GM20431 (cell line): Measurements from ENCODE around the gene COG4.

ENCODE experiments used
- in situ Hi-C: fragments of 300-500 bp; cut with MseI, MboI; formaldehyde crosslinking; loops from one replicate; pipeline ENCODE4 v1.15.0; 2020; ENCODE audit warnings: low sequenced_read_pairs; ENCODE audit not compliant: unreplicated experiment

Gene COG4

DNA sequence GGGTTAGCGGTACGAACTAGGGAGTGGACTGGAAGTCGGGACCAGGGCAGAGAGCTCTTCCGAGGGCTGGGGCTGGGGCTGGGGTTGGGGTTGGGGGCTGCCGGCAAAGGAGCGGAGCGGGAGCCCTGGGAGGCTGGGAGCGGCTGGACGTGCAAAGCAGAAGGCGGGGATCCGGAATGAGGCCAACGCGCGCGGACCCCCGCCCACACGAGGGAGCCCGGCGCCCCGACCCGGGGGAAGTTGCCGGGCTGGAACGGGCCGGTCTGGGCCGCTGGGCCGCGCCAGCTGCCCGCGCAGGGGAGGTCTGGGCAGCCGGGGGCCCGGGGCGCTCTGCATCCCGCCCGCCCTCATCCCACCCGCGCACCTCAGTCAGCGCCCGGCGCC lies 84.8 kb downstream of the COG4 start:
- in situ Hi-C loops = no loop called here

DNA sequence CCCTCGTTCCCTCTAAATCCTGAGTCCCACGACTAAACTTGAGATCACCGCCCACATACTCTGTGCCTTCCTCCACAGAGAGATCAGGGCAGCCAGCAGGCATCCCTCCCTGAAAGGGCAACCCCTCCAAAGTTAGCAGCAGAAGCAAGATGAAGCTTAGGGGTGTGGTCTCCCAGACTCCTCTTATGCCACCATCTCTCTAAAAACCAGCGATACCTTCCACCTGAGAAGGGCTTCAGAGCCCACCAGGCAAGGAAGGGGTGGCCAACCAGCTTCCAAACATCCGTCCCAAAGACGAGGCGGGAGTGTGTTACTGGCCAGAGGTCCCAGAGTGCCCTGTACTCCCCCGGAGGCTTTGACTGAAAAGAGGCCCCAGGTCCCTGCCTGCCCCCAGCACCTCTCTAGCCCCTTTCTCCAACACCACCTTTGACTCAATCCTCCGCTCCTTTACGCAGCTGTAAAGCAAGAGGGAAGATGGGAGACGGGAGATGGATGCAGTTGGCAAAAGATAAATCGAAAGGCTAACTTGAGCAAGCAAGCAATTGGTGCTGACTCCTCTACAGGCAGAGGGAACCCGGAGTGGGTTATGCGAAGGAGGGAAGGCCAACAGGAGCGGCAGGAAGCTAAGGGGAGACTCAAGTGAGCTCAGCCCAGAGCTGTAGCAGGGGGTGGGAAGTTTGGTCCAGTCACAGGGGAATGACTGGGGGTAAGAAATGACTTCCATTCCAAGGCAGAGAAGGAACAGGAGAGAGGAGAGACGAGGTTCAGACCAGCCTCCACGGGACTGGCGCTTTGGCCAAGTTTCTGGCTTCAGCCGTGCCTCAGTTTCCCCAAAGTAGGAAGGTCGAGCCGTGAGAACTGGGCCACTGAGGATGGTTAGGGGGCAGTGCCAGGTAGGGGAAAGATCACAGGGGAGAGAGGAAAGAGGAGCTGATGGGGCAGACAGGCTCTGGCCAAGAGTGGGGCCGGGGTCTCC lies 85.5 kb downstream of the COG4 start:
- in situ Hi-C loops = no loop called here

DNA sequence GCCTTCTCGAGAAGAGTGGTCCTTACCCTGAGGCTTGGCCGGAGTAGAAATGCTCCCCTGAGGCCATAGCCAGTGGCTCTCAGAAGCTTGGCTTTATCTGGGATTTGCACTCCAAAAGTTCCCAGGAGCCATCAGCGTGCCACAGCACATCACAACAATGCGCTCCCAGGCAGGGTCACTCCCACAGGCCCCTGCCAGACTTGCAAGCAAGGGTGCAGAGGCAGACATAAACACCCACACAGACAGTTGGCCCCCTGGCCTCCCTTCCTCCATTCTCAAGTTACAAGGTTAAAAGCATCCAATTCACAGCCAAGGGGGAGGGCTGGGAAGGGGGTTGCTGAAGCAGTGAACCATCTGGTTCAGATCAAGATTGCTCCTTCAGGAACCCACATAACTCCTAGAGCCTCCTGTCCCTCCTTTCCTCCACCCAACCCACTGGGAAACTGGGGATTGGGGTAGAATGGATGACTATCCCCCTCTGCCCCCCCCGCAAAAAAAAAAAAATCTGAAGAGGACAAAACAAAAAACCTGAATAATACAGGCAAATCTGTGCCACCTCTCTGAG lies 86.3 kb downstream of the COG4 start:
- in situ Hi-C loops = no loop called here

DNA sequence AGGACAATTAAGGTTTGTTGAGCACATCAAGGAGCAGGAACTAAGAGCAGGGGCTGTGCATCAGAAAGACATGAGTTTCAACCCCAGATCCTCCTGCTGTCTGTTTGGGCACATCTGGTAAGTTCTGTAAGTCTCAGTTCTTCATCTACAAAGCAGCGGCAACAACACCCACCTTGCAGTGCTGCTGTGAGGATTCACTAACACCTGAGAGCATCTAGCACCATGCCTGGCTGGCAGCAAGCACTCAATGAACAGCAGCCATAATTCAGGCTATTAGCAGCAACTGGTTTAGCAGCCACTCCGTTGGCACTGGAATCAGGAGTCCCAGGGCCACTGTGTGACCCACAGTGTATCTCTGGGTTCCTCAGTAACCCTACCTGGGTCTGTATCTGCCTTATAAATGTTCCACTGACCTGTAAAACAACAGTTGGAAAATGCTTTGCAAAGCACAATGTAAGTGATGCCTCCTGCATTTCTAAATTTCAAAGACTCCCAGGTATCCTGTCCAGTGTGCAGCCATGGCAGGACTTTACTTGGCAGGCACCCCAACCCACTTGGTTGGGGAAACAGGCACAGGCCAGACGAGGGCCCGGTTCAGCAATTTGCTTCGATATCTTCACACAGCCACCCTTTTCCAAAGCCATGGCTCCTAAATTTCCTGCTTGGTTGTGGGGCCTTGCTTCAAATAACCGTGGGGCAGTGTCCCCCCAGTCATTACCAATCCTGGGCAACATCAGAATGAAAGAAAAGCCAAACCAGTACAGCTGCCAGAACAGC lies 88.7 kb downstream of the COG4 start:
- in situ Hi-C loops = no loop called here

DNA sequence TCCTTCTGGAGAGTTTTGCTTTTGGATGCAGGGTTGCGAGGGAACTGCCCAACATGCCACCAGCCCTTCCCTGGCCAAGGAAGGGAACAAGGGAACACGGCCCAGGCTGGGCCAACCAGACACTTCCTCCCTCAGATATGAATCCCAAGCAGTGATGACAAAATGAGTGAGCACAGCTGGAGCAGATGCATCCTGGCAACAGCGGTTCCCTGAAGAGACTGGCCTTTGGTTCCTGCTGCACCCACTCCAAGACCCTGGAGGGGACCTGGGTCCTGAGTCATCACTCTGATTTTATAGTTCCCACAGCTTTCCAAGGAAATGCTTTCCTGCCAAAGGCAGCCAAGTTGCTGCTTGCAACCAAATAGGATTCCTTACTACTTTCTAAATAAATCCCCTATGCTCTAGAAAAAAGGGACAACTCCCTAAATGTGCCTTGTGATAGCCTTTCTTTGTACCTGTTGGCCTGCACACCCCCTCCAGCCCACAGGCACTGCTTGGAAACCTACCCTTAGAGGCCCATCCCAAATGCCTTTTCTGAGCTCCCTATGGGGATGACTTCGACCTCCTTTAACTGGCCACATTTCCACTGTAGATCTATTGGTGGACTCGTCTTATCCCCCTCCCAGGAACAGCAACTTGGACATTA lies 89.8 kb downstream of the COG4 start:
- in situ Hi-C loops = no loop called here

DNA sequence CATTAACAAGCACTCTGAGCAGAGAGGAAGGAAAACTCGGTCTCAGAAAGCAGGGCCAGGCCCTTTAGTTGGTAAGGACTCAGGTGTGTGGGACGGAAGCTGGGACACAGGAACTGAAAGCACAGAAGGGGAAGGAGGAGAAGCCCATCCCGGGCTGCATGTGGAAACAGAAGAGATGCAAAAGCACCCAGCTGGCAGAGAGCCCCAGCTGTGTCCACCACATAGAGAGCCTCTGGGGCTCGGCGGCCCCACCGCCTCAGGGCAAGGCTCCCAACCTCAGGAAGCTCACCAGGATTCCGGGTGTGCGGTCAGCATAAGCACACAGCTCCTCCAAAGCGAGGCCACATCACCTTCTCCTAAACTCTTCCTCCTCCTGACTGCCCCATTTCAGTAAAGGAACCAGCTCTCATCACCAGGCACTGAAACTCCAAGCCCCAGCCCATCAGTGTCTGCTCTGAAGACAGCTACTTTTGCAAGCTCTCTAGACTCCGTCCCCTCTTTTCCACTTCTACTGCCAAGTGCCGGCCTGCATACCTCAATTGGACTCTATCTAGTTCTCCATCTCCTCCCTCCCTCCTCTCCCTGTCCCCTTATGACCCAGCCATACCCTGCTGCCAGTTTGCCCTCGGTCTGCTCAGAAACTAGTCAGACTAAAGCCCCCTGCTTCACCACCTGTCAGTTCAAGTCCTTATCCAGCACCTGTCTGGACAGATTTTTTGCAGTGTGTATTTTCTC lies 90.5 kb downstream of the COG4 start:
- in situ Hi-C loops = no loop called here

DNA sequence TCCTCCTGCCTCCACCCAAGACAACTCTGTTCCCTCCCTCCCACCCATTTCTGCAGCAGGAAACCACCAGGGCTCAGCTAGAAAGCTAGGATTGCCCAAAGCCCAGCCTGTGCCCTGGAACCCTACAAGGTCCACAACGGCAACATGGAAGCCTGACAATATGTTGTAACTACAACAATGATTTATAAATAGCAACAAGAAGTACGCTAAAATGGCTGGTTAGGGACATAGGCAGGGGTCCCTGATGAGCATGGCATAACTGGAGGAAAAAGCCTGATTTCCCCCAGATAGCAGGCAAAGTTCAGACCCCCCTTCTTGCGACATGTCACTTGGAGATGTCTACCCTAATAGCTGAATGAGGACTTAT lies 91.0 kb downstream of the COG4 start:
- in situ Hi-C loops = no loop called here

DNA sequence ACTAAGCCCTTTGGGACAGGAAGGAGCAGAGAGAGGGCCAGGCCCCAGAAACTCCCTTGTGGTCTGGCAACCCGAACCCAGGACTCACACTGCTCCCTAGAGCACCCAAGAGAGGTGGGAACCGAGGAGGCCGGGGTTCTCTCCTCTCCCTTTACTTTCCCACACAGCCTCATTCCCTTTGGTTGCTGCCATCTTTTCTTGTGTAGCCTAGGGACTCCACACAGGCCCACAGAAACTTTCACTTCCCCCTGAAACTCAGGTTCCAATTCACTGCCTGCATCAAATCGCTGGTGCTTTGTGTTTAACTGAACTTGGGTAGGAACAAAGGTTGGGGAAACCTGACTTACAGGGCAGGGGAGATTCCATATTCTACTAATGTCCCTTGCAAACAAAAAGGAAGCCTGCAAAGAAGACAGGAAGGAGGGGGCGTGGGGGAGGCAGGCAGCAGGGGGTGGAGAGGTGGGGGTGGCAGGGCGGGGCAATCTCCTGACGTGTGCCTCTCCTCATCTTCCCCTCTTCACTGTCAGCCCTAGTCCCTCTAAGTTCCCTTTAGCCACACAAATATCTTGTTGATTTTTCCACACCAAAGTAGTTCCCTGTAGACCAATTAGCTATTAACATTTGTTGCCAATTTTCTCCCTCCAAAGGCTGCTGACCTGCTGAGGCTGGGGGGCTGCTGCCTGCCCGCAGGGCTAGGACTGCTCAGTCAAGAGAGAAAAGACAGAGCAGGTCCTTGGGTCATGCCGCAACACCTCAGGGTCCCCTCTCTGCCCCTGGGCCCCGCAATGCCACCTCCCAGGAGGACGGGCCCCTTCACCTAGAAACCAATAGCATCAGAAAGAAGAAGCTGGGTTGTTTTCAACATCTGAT lies 92.5 kb downstream of the COG4 start:
- in situ Hi-C loops = no loop called here
